GM12891 (cell line): ENCODE measurements around the gene DYTN.
A peak's percentile ranks its signal among the peaks of the same experiment; 100 is the strongest.
"Not testable (repeated sequence)": the region's sequence is repeated elsewhere in the genome, so short reads cannot be mapped to it uniquely, and the experiment has no call there.

ENCODE experiments used
- DNase-seq: peaks from one replicate; pipeline ENCODE4 v3.0.0; 2011; ENCODE audit warnings: low spot score; ENCODE audit not compliant: insufficient read length
- FAIRE-seq: peaks from 2 replicates; lab custom pipeline; 2011; peaks lifted over from hg19 to GRCh38; lab: Jason Lieb, UNC
- PAX5 ChIP-seq: IDR thresholded peaks from 2 replicates; pipeline ENCODE4 v1.6.1; 2011; ENCODE audit warnings: low read length, moderate library complexity, mild to moderate bottlenecking; ENCODE audit not compliant: insufficient read depth, severe bottlenecking
- POLR2A ChIP-seq: IDR thresholded peaks from 2 replicates; pipeline ENCODE4 v1.6.1; 2011; ENCODE audit warnings: low read depth, low read length, control low read depth
- POLR2AphosphoS5 ChIP-seq: IDR thresholded peaks from 2 replicates; pipeline ENCODE4 v1.6.1; 2011; ENCODE audit warnings: low read depth, low read length, control low read depth
- POU2F2 ChIP-seq: IDR thresholded peaks from 2 replicates; pipeline ENCODE4 v1.6.1; 2011; ENCODE audit warnings: low read depth, mild to moderate bottlenecking, control low read depth, low read length, moderate library complexity
- SPI1 ChIP-seq: IDR thresholded peaks from 2 replicates; pipeline ENCODE4 v1.6.1; 2011; ENCODE audit warnings: low read depth, low read length, control low read depth
- TAF1 ChIP-seq: IDR thresholded peaks from 2 replicates; pipeline ENCODE4 v1.6.1; 2011; ENCODE audit warnings: low read depth, low read length, control low read depth

The DYTN gene

DNA sequence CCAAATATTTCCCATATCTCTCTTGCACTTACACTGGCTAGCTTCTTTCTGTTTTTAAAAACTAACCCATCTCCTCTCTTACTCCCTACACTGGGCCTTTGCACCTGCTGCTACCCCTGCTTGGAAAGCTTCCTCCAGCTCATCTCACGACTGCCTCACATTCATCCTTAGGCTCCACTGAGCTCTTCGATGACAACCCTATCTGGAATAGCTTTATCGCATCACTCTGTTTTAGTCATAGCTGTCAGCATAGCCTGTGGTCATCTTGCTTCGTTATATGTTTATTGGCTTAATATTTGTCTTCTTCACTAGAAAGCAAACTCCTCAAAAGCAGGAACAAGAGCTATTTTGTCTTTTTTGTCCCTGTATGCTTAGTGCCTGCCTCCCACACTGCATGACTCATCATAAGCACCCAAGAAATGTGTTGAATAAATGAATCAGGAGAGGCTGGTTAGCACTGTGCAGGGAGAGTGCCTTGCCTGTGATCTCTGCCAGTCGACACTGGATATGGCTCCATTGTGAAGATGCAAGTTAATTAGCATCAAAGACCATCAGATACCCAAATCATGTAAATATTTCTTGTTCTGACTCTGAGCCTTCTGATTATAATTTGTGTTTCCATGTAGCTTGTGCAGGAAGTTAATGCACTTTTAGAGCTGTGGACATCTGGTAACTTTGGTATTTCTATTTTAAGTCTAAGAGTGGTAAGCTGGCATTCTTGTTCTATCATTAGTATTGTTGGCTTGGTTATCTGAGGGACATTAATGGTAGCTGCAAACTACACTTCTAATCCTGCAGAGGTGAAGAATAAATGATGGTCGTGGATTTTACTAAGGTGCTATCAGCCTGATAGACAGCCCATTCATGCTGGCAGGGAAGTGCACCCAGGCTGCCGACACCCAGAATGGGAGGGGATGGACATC, 10.3 kb upstream of the DYTN start:
- DNase-seq, result no peak
- TF ChIP-seq POLR2AphosphoS5 (no peak), TAF1 (no peak), PAX5 (no peak), SPI1 (no peak), POLR2A (no peak)
- FAIRE-seq, result no peak

- DNase-seq (no peak), FAIRE-seq (no peak)
- TF ChIP-seq SPI1 (no peak), POLR2AphosphoS5 (no peak), POU2F2 (no peak), POLR2A (no peak), TAF1 (no peak), PAX5 (no peak)
These were observed 9.1 kb upstream of the DYTN start for GRCh38 chr2:206727287-206727686.

DNA sequence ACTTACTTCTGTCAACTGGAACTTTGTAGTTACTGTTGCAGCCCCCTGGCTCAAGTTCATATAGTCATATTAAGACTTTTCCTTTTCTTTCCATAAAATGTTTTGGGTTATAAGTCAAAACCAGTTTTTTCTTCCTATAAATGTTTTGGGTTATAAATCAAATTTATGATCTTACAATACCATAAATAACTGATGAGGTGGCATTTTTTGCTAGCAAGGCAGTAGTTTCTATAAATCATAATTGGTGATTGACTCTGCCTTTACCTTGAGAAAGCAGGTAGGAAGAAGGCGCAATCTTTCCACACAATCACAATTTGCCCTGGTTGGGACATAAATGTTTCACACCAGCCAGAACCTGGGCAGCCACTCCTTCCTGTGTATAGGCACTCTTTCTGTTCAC, 5.1 kb upstream of the DYTN start:
- DNase-seq (no peak), FAIRE-seq (no peak)
- TF ChIP-seq PAX5, result no peak
- TF ChIP-seq POLR2A, result no peak
- TF ChIP-seq TAF1, result no peak
- no peak for TF ChIP-seq SPI1
- no peak for TF ChIP-seq POLR2AphosphoS5
- no peak for TF ChIP-seq POU2F2

DNA sequence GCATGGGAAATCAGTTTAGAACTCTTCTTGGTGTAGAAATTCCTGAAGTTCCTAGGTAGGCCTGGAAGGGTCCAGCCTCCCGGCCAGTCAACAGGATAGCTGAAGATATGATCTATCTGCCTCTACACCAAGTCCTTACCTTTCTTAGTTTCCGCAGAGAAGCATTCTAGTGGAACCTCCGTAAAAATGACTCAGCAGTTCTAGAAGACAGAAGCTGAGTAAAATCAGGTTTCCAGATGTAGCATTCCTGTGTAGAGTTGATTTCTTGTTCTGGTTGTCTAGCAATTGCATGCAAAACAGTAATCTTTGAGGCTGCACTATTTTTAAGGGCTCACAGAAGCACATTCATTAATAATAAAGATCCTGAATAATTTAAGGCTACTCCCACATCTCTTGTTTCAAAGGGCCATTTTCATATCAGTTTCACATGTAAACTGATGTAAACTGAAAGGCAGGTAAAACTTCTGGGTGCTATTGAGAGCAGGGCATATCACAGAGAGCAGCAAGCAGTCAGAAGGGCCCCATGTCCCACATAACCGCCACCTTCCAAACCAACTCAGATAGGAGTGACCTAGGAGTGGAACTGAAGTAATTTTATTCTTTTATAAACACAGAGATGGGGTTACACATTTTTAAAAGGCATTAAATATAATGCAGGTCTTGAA, 3.2 kb upstream of the DYTN start:
- FAIRE-seq (no peak), DNase-seq (no peak)
- TF ChIP-seq POU2F2 (no peak), POLR2A (no peak), SPI1 (no peak), POLR2AphosphoS5 (no peak), TAF1 (no peak), PAX5 (no peak)

DNA sequence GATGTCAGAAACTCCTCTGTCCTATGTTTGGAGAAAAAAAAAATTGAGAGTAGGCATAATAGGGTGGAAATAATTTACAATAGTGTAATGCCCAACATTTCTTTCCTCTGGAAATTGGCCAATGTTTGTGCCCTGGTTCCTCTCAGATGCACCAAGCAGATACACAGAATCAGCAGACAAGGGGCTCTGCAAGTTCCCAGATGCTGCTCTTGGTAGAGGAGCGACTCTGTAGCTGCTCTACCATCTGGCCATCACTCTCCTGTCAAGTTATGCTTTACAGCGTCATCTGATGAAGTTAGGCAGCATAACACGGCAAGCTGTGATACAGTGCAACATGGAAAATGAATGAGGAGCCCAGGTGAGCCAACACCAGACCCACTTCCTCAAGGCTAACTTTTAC, 1.6 kb downstream of the DYTN start:
- DNase-seq (no peak), FAIRE-seq (no peak)
- TF ChIP-seq TAF1, result no peak
- no peak for TF ChIP-seq PAX5
- no peak for TF ChIP-seq POLR2AphosphoS5
- TF ChIP-seq SPI1, result no peak
- TF ChIP-seq POLR2A, result no peak
- no peak for TF ChIP-seq POU2F2

DNA sequence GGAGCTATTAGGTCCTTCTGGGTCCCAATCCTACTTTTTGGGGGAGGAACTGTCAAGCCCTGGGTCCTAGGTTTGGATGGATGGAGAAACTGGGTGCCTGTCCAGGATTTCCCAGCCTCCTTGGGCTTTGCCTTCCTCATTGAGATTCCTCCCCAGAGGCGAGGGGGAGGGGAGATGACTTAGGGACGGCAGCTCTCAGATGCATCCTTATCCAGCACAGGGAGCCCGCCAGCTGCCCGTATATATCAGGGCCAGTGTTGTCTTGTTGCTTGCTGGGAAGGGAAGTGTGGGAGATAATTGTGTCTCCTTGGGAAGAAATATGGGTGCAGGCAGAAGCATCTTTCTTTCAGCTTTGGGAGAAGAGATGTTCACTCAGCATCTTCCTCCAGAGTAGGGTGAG, 3.0 kb downstream of the DYTN start:
- not testable (repeated sequence) for FAIRE-seq, DNase-seq

- DNase-seq, result no peak
- peak; percentile 43 for FAIRE-seq
- TF ChIP-seq POU2F2, result no peak
- TF ChIP-seq SPI1, result peak; percentile 66
- no peak for TF ChIP-seq POLR2AphosphoS5
- no peak for TF ChIP-seq PAX5
- TF ChIP-seq TAF1, result no peak
These were observed 4.5 kb downstream of the DYTN start for GRCh38 chr2:206713746-206714145.

GRCh38 chr2:206708286-206708685, 9.9 kb downstream of the DYTN start:
- TF ChIP-seq TAF1 (no peak), POLR2AphosphoS5 (no peak), PAX5 (no peak), POLR2A (no peak), SPI1 (no peak), POU2F2 (no peak)
- FAIRE-seq, result no peak
- DNase-seq, result no peak

- no peak for FAIRE-seq
- DNase-seq, result no peak
- TF ChIP-seq POU2F2, result no peak
- TF ChIP-seq TAF1, result no peak
- TF ChIP-seq POLR2AphosphoS5, result no peak
- TF ChIP-seq SPI1, result no peak
- TF ChIP-seq POLR2A, result no peak
- TF ChIP-seq PAX5, result no peak
These were observed 11.0 kb downstream of the DYTN start for GRCh38 chr2:206707164-206707701.
